Endothelial cell of umbilical vein (primary cell): ENCODE data around the gene ZNRF3. TPM values are rescaled to one million over a fixed set of nuclear protein-coding genes. Genes with fewer than 3 reads are reported as not detected.

ENCODE experiments used
- BruUV-seq: library from RNA; stranded (reverse); fragments of 400-500 nt; replicated peaks from 2 replicates; lab custom pipeline; 2021; lab: Mats Ljungman, UMichigan
- CTCF ChIA-PET: fragments of 300-600, 350-600 bp; sonication (Branson Sonifier 250); formaldehyde crosslinking; loops from one replicate; lab custom pipeline; 2021; ENCODE audit warnings: antibody characterized with exemption, inconsistent platforms; lab: Charles Lee
- POLR2A ChIA-PET: fragments of 300-600, 350-600 bp; sonication (Branson Sonifier 250); formaldehyde crosslinking; loops from one replicate; lab custom pipeline; 2021; ENCODE audit warnings: antibody characterized with exemption, inconsistent platforms; lab: Charles Lee
- DNase-seq: peaks from one replicate; pipeline ENCODE4 v3.0.0-alpha.2; 2011; ENCODE audit warnings: low read depth, low spot score
- FAIRE-seq: peaks from 2 replicates; lab custom pipeline; 2011; peaks lifted over from hg19 to GRCh38; lab: Jason Lieb, UNC
- H2AFZ ChIP-seq: 2 replicates; pipeline ENCODE4 v1.6.0; 2012; ENCODE audit warnings: low read depth, low read length, control low read depth, inconsistent platforms
- H3K27ac ChIP-seq: 2 replicates; pipeline ENCODE4 v1.5.1; 2011; ENCODE audit warnings: low read depth, mild to moderate bottlenecking, control low read depth, low read length, moderate library complexity; ENCODE audit not compliant: insufficient read depth
- H3K27me3 ChIP-seq, 2 experiments: 2 replicates each; pipeline versions ENCODE4 v1.6.0 to v1.6.1; 2011; ENCODE audit warnings: low read length in 2 of 2, mixed read lengths in 1 of 2; ENCODE audit not compliant: control insufficient read depth in 2 of 2, insufficient read depth in 2 of 2
- H3K36me3 ChIP-seq, 2 experiments: 2 replicates in 1 of 2; 3 replicates in 1 of 2; pipeline ENCODE4 v1.5.1; 2011; ENCODE audit warnings: low read length in 2 of 2, mild to moderate bottlenecking in 1 of 2, moderate library complexity in 1 of 2; ENCODE audit not compliant: control insufficient read depth in 2 of 2, insufficient read depth in 2 of 2; ENCODE audit errors: extremely low read depth in 1 of 2
- H3K4me1 ChIP-seq: 3 replicates; pipeline ENCODE4 v1.5.1; 2011; ENCODE audit warnings: mild to moderate bottlenecking, low read length; ENCODE audit not compliant: control insufficient read depth, insufficient read depth; ENCODE audit errors: extremely low read depth
- H3K4me2 ChIP-seq: 2 replicates; pipeline ENCODE4 v1.6.1; 2011; ENCODE audit warnings: low read length, control low read depth, mixed read lengths; ENCODE audit not compliant: insufficient read depth
- H3K4me3 ChIP-seq, 3 experiments: fragments of 200-600 bp in 1 of 3; sonication (generic), shearing (Covaris generic) in 1 of 3; replicated peaks in 1 of 3; 2 replicates each; pipeline ENCODE4 v1.5.1; 2011 to 2016; ENCODE audit warnings: control low read depth in 3 of 3, low read length in 3 of 3, mild to moderate bottlenecking in 2 of 3, inconsistent platforms in 1 of 3, low read depth in 1 of 3, moderate library complexity in 1 of 3; ENCODE audit not compliant: insufficient read depth in 1 of 3
- H3K79me2 ChIP-seq: 2 replicates; pipeline ENCODE4 v1.6.0; 2012; ENCODE audit warnings: low read length, inconsistent platforms; ENCODE audit not compliant: control insufficient read depth, insufficient read depth
- H3K9ac ChIP-seq: replicated peaks from 2 replicates; pipeline ENCODE3; 2011; ENCODE audit warnings: low read length, control low read depth; ENCODE audit not compliant: insufficient read depth; ENCODE audit errors: extremely low read depth
- H3K9me1 ChIP-seq: replicated peaks from 3 replicates; pipeline ENCODE4 v1.6.0; 2011; ENCODE audit warnings: mild to moderate bottlenecking, low read length; ENCODE audit not compliant: control insufficient read depth, insufficient read depth; ENCODE audit errors: extremely low read depth
- H3K9me3 ChIP-seq: replicated peaks from 2 replicates; pipeline ENCODE4 v1.5.1; 2012; ENCODE audit warnings: low read length, inconsistent platforms; ENCODE audit not compliant: control insufficient read depth, insufficient read depth
- H4K20me1 ChIP-seq: replicated peaks from 2 replicates; pipeline ENCODE3; 2011; ENCODE audit warnings: mild to moderate bottlenecking, low read length; ENCODE audit not compliant: control insufficient read depth, insufficient read depth; ENCODE audit errors: extremely low read depth
- EZH2 ChIP-seq: IDR thresholded peaks from 2 replicates; pipeline ENCODE4 v1.6.1; 2012; ENCODE audit warnings: borderline replicate concordance, low read depth, mild to moderate bottlenecking, moderate library complexity, low read length, inconsistent platforms; ENCODE audit not compliant: severe bottlenecking
- FOS ChIP-seq: IDR thresholded peaks from 2 replicates; pipeline ENCODE4 v1.6.1; 2011; ENCODE audit warnings: mild to moderate bottlenecking, low read length, moderate library complexity, borderline replicate concordance; ENCODE audit not compliant: insufficient read depth
- GATA2 ChIP-seq: IDR thresholded peaks from 2 replicates; pipeline ENCODE4 v1.7.0; 2011; ENCODE audit warnings: low read depth, mild to moderate bottlenecking, moderate library complexity, mixed read lengths, low read length; ENCODE audit not compliant: insufficient read length, insufficient read depth
- JUN ChIP-seq: IDR thresholded peaks from 2 replicates; pipeline ENCODE4 v1.6.1; 2011; ENCODE audit warnings: borderline replicate concordance, low read depth; ENCODE audit not compliant: insufficient read length, insufficient read depth
- MYC ChIP-seq: IDR thresholded peaks from one replicate; pipeline ENCODE4 v1.6.1; 2011; ENCODE audit warnings: mild to moderate bottlenecking, low read depth, low read length
- POLR2A ChIP-seq: IDR thresholded peaks from 2 replicates; pipeline ENCODE4 v1.6.1; 2012; ENCODE audit warnings: low read depth, mild to moderate bottlenecking, control low read depth, low read length
- POLR2AphosphoS5 ChIP-seq: IDR thresholded peaks from 2 replicates; pipeline ENCODE4 v1.6.1; 2012; ENCODE audit warnings: low read depth, mild to moderate bottlenecking, control low read depth, low read length, moderate library complexity; ENCODE audit not compliant: insufficient read depth
- dilution Hi-C: fragments of 300-500 bp; cut with MboI; formaldehyde crosslinking; loops from one replicate; pipeline ENCODE4 v1.15.0; 2019; ENCODE audit warnings: low sequenced_read_pairs; ENCODE audit not compliant: extremely low pct_ligation_motif_present
- intact Hi-C: fragments of 100-400 bp; cut with micrococcal nuclease; formaldehyde crosslinking; loops from one replicate; pipeline ENCODE4 v1.10.0; 2022
- polyA plus RNA-seq, 4 experiments: library from polyadenylated mRNA; depleted of rRNA in 3 of 4; stranded (reverse) in 3 of 4; unstranded in 1 of 4; fragments of >200 nt; gene quantifications; 2 replicates each; pipeline versions ENCODE4 v1.2.1 to v1.2.3, GENCODE V29; 2011 to 2012; ENCODE audit warnings: missing spikeins in 1 of 4
- total RNA-seq: library from RNA; stranded (reverse); gene quantifications from 2 replicates; pipeline ENCODE4 v1.2.3, GENCODE V29; 2021
- TF ChIP-seq, protein P1 (sequence below), 2 donors: IDR thresholded peaks; 1 replicate in 1 of 2; 2 replicates in 1 of 2; pipeline ENCODE4 v1.5.1; 2011; ENCODE audit warnings: low read length in 2 of 2, mild to moderate bottlenecking in 2 of 2, moderate library complexity in 2 of 2, control low read depth in 1 of 2, inconsistent platforms in 1 of 2, low read depth in 1 of 2; ENCODE audit not compliant: insufficient read depth in 1 of 2; ENCODE audit errors: extremely low read depth in 1 of 2
- TF ChIP-seq, protein P2 (sequence below): IDR thresholded peaks from 2 replicates; pipeline ENCODE4 v1.6.1; 2011; ENCODE audit not compliant: insufficient read depth, insufficient read length

Gene ZNRF3
- total and polyA plus RNA-seq, 2 donors (not counting 3 experiments of a cell fraction or from before 2014, with no cell fraction given) = 2.7 to 5.2 TPM

DNA sequence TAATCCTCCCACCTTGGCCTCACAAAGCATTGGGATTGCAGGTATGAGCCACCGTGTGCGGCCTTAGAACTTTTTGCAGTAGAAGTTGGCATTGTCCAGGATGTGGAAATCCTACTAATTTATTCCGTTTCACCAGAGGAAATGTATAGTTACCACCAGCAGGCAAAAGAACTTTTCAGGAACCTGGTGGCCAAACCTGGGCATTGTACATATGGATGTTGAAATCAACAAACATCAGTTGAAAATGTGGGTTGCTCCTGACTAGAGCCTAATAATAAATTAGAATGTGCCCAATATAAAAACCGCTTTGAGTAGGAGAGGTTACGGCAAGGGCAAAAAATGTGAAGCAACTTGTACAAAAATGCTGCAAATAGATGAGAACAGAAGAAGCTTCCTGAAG, 42.3 kb upstream of the ZNRF3 start:
- Histone ChIP-seq H3K36me3 (no peaks in the 10 kb centered on the region), H3K4me2 (no peak overlapping the region), H3K79me2 (no peaks in the 10 kb centered on the region), H3K27me3 (no peaks in the 10 kb centered on the region), H3K9me1 (no peaks in the 10 kb centered on the region), H3K4me1 (no peaks in the 10 kb centered on the region), H3K27ac (no peak overlapping the region), H3K4me3 (no peak overlapping the region), H3K9me3 (no peaks in the 10 kb centered on the region), H3K9ac (no peak overlapping the region), H4K20me1 (no peaks in the 10 kb centered on the region), H2AFZ (no peak overlapping the region)
- POLR2A ChIA-PET = no interaction called here
- intact Hi-C loops (no loop called here), dilution Hi-C loops (no loop called here)
- CTCF ChIA-PET = no interaction called here
- FAIRE-seq = no peak
- TF ChIP-seq POLR2A = no peak
- no peak for TF ChIP-seq EZH2
- TF ChIP-seq, protein P1, sequence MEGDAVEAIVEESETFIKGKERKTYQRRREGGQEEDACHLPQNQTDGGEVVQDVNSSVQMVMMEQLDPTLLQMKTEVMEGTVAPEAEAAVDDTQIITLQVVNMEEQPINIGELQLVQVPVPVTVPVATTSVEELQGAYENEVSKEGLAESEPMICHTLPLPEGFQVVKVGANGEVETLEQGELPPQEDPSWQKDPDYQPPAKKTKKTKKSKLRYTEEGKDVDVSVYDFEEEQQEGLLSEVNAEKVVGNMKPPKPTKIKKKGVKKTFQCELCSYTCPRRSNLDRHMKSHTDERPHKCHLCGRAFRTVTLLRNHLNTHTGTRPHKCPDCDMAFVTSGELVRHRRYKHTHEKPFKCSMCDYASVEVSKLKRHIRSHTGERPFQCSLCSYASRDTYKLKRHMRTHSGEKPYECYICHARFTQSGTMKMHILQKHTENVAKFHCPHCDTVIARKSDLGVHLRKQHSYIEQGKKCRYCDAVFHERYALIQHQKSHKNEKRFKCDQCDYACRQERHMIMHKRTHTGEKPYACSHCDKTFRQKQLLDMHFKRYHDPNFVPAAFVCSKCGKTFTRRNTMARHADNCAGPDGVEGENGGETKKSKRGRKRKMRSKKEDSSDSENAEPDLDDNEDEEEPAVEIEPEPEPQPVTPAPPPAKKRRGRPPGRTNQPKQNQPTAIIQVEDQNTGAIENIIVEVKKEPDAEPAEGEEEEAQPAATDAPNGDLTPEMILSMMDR (IDR thresholded peaks at IDR 0.05; ENCODE audit: extremely low read depth in 1 of 2, insufficient read depth in 1 of 2, low read depth in 1 of 2, low read length in 2 of 2) = no peak
- no peak for TF ChIP-seq MYC
- no peak for TF ChIP-seq POLR2AphosphoS5
- no peak for TF ChIP-seq GATA2
- TF ChIP-seq JUN = no peak
- TF ChIP-seq, protein P2, sequence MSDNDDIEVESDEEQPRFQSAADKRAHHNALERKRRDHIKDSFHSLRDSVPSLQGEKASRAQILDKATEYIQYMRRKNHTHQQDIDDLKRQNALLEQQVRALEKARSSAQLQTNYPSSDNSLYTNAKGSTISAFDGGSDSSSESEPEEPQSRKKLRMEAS = no peak
- no peak for TF ChIP-seq FOS
- no peak for DNase-seq
- no TSS peak for BruUV-seq
